Vagina (tissue), 2 donors: Measurements from ENCODE around the gene CHST1.

Source experiments
- POLR2A ChIP-seq, 2 donors: fragments of 450-650 bp; IDR thresholded peaks; one replicate each; pipeline ENCODE4 v1.6.1; 2017; ENCODE audit warnings: antibody characterized with exemption in 2 of 2, mild to moderate bottlenecking in 2 of 2, moderate library complexity in 2 of 2
- TF ChIP-seq, protein P1 (sequence below), 3 experiments: fragments of 450-650 bp in 2 of 3; fragments of 200-600 bp in 1 of 3; sonication (generic) in 1 of 3; IDR thresholded peaks; one replicate each; pipeline ENCODE4 v1.5.1; 2017 to 2019; ENCODE audit warnings: antibody characterized with exemption in 3 of 3, mild to moderate bottlenecking in 2 of 3, moderate library complexity in 2 of 3

DNA sequence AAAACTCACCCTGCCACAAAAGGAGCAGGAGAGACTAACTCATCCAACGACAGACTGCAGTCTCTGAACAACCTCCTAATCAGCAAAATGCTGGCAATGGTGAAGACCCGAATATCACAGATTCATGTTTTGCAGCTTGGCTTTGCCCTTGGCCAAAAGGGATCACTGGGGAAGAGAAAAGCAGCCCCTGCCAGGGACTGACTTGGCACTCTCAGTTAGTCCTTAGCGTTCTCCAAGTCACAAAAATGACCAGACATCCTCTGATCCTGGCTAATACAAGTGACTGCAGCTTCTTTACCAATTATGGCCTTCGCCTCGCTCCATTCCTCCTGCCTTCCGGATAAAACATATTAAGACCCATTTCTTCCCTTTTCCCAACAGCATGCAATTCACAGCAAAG, 22.4 kb upstream of the CHST1 start:
- TF ChIP-seq POLR2A (IDR thresholded peaks at IDR 0.05): no peak
- TF ChIP-seq, protein P1, sequence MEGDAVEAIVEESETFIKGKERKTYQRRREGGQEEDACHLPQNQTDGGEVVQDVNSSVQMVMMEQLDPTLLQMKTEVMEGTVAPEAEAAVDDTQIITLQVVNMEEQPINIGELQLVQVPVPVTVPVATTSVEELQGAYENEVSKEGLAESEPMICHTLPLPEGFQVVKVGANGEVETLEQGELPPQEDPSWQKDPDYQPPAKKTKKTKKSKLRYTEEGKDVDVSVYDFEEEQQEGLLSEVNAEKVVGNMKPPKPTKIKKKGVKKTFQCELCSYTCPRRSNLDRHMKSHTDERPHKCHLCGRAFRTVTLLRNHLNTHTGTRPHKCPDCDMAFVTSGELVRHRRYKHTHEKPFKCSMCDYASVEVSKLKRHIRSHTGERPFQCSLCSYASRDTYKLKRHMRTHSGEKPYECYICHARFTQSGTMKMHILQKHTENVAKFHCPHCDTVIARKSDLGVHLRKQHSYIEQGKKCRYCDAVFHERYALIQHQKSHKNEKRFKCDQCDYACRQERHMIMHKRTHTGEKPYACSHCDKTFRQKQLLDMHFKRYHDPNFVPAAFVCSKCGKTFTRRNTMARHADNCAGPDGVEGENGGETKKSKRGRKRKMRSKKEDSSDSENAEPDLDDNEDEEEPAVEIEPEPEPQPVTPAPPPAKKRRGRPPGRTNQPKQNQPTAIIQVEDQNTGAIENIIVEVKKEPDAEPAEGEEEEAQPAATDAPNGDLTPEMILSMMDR (IDR thresholded peaks at IDR 0.05): no peak
